ENCODE measurements around the gene TPP1. TPM values are rescaled to one million over a fixed set of nuclear protein-coding genes. Genes with fewer than 3 reads are reported as not detected.

TPP1 gene
- total RNA-seq, 2 donors from 2014 or later: 66.7 to 75.6 TPM

DNA sequence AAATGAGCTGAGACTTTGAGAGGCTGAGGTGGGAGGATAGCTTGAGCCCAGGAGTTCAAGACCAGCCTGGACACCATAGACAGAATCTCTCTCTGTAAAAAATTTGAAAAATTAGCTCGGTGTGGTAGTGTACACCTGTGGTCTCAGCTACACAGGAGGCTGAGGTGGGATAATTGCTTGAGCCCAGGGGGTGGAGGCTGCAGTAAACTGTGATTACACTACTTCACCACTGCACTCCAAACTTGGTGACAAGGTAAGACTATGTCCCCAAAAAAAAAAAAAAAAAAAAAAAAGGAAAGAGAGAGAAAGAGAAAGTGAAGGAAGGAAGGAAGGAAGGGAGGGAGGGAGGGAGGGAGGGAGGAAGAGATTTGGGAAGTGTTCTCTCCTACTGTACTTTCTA lies 41.1 kb downstream of the TPP1 start:
- H3K36me3 ChIP-seq: no peaks in the 10 kb centered on the region
- DNase-seq (ENCODE audit: low spot score) (no peak), ATAC-seq (ENCODE audit: insufficient number of reproducible peaks, low FRiP score, low read depth) (no peak)
- no peaks in the 10 kb centered on the region for H3K9me3 ChIP-seq
- peaks cover 0 to 8% of the 10 kb centered on the region in 2 donors for H3K4me1 ChIP-seq (ENCODE audit: control insufficient read depth in 1 of 2, low read depth in 2 of 2)
- H3K27me3 ChIP-seq (replicated peaks; ENCODE audit: insufficient read depth): no peaks in the 10 kb centered on the region
- TF ChIP-seq, protein P1, sequence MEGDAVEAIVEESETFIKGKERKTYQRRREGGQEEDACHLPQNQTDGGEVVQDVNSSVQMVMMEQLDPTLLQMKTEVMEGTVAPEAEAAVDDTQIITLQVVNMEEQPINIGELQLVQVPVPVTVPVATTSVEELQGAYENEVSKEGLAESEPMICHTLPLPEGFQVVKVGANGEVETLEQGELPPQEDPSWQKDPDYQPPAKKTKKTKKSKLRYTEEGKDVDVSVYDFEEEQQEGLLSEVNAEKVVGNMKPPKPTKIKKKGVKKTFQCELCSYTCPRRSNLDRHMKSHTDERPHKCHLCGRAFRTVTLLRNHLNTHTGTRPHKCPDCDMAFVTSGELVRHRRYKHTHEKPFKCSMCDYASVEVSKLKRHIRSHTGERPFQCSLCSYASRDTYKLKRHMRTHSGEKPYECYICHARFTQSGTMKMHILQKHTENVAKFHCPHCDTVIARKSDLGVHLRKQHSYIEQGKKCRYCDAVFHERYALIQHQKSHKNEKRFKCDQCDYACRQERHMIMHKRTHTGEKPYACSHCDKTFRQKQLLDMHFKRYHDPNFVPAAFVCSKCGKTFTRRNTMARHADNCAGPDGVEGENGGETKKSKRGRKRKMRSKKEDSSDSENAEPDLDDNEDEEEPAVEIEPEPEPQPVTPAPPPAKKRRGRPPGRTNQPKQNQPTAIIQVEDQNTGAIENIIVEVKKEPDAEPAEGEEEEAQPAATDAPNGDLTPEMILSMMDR (IDR thresholded peaks at IDR 0.05): no peak
- H3K27ac ChIP-seq: no peak overlapping the region
- no peak overlapping the region for H3K4me3 ChIP-seq

DNA sequence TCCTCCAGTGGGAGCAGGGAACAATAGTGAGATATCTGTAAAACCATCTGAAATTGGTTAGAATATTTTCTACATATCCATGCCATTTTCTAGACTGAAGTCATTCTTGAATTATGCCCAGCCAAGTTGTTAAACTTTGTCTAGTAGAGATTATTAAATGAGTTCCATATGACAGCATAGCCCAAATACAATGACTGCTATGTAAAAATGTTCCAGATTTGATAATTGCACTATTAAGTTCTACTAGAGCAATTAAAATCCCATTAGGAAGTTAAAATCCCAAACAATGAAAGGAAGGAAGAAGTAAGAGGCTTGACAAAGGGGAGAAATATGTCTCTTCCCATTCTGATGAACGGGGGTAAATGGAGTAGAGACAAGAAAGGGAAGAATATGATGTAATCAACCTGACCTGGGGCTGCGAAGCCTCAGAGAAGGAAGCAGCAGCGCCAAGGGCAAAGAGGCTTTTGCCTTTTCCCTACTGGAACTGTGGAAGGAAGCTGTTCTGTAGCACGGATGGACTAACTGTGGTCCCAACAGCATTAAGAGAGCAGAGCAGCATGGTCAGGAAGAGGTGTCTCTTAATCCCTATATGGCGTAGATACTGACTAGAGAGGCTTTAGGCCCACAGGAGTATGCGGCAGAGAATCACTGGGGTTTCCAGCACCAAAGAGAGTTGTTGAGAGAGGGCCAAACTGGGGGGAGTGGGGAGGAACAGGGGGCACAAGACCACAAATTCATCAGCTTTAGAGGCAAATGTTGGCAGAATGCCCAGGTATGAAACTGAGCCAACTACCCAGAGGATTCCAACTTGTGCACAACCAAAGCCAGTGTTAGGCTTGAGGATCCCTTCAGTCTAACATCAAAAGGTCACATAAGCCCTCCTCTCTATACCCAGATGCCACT lies 42.5 kb downstream of the TPP1 start:
- Histone ChIP-seq H3K4me3 (no peak overlapping the region), H3K36me3 (no peaks in the 10 kb centered on the region), H3K27me3 (replicated peaks; ENCODE audit: insufficient read depth) (no peaks in the 10 kb centered on the region), H3K4me1 (ENCODE audit: control insufficient read depth in 1 of 2, low read depth in 2 of 2) (peaks cover 0 to 13% of the 10 kb centered on the region in 2 donors), H3K27ac (no peak overlapping the region), H3K9me3 (no peaks in the 10 kb centered on the region)
- no peak for ATAC-seq (ENCODE audit: insufficient number of reproducible peaks, low FRiP score, low read depth)
- no peak for DNase-seq (ENCODE audit: low spot score)
- TF ChIP-seq, protein P1 (IDR thresholded peaks at IDR 0.05): no peak

DNA sequence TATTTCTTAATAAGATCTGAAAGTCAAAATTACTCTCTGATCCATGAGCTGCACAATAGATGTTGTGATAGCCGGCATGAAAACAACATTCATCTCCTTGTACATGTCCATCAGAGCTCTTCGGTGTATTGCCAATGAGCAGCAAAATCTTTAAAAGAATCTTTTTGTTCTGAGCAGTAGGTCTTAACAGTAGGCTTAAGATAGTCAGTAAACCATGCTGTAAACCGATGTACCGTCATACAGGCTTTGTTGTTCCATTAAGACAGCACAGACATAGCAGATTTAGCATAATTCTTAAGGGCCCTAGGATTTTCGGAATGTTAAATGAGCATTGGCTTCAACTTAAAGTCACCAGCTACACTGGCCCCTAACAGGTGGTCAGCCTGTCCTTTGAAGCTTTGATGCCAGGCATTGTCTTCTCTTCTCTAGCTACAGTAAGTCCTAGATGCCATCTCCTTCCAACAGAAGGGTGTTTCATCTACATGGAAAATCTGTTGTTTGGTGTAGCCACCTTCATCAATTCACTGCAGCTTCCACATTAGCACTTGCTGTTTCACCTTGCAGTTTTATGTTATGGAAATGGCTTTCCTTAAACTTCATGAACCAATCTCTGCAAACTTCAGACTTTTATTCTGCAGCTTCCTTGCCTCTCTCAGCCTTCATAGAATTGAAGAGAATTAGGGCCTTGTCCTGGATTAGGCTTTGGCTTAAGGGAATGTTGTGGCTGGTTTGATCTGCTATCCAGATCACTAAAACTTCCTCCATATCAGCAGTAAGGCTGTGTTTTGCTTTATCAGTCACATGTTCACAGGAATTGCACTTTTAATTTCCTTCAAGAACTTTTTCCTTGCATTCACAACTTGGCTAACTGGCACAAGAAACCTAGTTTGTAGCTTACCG lies 44.2 kb downstream of the TPP1 start:
- H3K27ac ChIP-seq: no peak overlapping the region
- DNase-seq (ENCODE audit: low spot score) (no peak), ATAC-seq (ENCODE audit: insufficient number of reproducible peaks, low FRiP score, low read depth) (no peak)
- TF ChIP-seq, protein P1 (IDR thresholded peaks at IDR 0.05): no peak
- no peak overlapping the region for H3K4me3 ChIP-seq
- peaks cover 0 to 16% of the 10 kb centered on the region in 2 donors for H3K4me1 ChIP-seq (ENCODE audit: control insufficient read depth in 1 of 2, low read depth in 2 of 2)
- H3K36me3 ChIP-seq: no peaks in the 10 kb centered on the region
- no peaks in the 10 kb centered on the region for H3K27me3 ChIP-seq (replicated peaks; ENCODE audit: insufficient read depth)
- no peaks in the 10 kb centered on the region for H3K9me3 ChIP-seq

DNA sequence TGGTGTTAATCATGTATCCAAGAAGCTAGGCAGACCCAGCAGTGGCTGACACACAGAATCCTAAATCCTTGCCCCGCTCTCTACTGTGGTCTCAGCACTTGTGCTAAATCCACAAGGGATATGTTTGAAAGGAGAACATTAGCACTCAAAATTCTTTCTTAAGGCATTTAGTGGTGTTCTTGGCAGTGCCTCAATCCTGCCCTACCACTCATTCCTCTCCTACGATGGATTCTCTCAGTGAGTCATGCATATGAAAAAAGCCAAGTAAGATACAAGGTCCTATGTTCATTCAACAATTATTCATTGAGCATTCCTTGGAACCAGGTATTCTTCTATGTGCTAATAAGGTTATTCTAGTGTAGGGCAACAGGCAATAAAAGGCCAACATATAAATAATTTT lies 47.0 kb downstream of the TPP1 start:
- H3K27me3 ChIP-seq (replicated peaks; ENCODE audit: insufficient read depth): no peaks in the 10 kb centered on the region
- no peak overlapping the region for H3K4me3 ChIP-seq
- no peak overlapping the region for H3K27ac ChIP-seq
- DNase-seq (ENCODE audit: low spot score) (no peak), ATAC-seq (ENCODE audit: insufficient number of reproducible peaks, low FRiP score, low read depth) (no peak)
- no peaks in the 10 kb centered on the region for H3K36me3 ChIP-seq
- TF ChIP-seq, protein P1 (IDR thresholded peaks at IDR 0.05): no peak
- no peaks in the 10 kb centered on the region for H3K9me3 ChIP-seq
- peaks cover 0 to 20% of the 10 kb centered on the region in 2 donors for H3K4me1 ChIP-seq (ENCODE audit: control insufficient read depth in 1 of 2, low read depth in 2 of 2)
